Stomach (tissue), 4 donors: ENCODE data around the gene IDH3B.

Experiments used
- EP300 ChIP-seq: sonication (generic); formaldehyde crosslinking; IDR thresholded peaks from one replicate; pipeline ENCODE4 v1.6.1; 2017; ENCODE audit warnings: antibody characterized with exemption
- TF ChIP-seq, protein P1 (sequence below), 7 experiments: fragments of 450-650 bp in 4 of 7; fragments of 200-600 bp in 3 of 7; sonication (generic) in 3 of 7; IDR thresholded peaks; one replicate each; pipeline ENCODE4 v1.5.1; 2016 to 2019; ENCODE audit warnings: antibody characterized with exemption in 7 of 7, control low read depth in 2 of 7, mild to moderate bottlenecking in 1 of 7

DNA sequence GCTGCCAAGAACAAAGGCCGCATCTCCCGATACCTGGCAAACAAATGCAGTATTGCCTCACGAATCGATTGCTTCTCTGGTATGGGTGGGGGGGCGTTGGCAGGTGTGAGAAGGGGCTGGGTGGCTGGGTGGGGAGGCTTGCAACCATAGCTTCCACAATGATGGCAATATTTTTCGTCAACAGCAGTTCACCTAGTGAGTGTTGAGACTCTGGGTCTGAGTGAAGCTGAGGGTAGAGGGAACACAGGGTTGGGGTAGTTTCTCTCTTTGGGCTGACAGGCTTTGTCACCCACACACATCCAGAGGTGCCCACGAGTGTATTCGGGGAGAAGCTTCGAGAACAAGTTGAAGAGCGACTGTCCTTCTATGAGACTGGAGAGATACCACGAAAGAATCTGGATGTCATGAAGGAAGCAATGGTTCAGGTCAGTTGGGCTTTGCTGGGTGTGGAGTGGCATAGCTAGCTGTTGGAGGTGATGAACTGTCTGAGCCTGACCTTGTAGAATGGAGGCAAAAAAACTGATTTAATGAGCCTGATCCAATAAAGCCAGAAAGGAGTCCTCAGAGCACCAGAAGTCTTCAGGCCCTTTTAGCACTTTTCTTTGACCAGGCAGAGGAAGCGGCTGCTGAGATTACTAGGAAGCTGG lies 7.4 kb downstream of the IDH3B start:
- TF ChIP-seq, protein P1, sequence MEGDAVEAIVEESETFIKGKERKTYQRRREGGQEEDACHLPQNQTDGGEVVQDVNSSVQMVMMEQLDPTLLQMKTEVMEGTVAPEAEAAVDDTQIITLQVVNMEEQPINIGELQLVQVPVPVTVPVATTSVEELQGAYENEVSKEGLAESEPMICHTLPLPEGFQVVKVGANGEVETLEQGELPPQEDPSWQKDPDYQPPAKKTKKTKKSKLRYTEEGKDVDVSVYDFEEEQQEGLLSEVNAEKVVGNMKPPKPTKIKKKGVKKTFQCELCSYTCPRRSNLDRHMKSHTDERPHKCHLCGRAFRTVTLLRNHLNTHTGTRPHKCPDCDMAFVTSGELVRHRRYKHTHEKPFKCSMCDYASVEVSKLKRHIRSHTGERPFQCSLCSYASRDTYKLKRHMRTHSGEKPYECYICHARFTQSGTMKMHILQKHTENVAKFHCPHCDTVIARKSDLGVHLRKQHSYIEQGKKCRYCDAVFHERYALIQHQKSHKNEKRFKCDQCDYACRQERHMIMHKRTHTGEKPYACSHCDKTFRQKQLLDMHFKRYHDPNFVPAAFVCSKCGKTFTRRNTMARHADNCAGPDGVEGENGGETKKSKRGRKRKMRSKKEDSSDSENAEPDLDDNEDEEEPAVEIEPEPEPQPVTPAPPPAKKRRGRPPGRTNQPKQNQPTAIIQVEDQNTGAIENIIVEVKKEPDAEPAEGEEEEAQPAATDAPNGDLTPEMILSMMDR (IDR thresholded peaks at IDR 0.05), result no peak
- no peak for TF ChIP-seq EP300
